ENCODE results near the gene ARSK.

Gene ARSK

DNA sequence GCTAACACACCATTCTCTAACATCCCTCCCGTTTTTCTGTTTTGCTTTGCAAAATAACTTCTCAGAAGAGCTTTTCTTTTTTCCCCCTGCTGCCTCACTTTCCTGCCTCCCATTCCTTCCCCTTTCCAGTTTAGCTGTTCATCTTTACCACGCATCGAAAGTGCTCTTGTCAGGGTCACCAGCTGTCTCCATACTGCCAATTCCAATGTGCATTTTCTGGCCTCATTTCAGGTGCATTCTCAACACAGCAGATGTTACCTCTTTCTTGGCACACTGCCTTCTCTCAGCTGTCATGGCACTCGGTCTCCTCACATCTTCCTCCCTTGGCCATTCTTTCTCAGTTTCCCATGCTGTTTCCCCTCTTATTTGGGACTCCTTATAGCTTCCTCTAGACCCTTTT, 9.5 kb downstream of the ARSK start:
- no peak for DNase-seq

- DNase-seq: no peak
These were observed 10.5 kb downstream of the ARSK start for GRCh38 chr5:95565280-95565920.

DNA sequence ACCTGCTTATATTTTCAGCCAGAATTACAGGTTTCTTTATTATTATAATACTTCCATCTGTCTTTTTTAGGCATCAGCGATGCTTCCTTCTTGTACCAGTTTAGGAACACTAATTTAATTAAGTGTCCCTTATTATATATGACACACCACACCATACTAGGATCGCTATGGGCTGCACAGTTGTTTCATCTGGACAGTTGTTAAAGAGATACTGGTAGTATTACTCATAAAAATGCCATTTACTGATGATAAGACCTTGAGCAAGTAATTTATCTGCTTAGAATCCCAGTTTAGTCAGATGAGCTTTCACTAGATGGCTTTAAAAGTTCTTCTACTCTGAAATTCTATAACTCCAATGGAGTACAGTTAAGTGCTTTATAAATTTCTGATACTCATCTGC, 17.1 kb downstream of the ARSK start:
- DNase-seq: no peak

- no peak for DNase-seq
These were observed 26.7 kb downstream of the ARSK start for GRCh38 chr5:95581576-95581975.

DNA sequence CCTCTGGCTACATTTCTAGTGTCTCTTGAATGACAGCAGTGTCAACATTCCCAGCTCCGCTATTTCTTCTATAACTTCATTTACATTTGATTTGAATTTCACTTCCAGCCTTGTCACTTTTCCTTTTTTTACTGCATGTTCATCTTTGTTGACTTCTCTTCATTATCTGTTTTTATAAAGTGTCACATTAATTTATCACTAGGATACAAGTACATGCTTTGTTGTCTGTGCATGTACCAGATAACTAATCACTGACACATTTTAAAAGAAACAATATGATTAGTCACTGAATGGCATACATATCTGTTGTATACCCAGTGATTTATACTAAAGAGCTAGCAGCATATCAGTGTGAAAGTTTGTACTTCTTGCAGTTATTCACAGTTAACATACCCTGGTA, 29.1 kb downstream of the ARSK start:
- DNase-seq: no peak

GRCh38 chr5:95590880-95591279, 36.0 kb downstream of the ARSK start:
- no peak for DNase-seq

DNA sequence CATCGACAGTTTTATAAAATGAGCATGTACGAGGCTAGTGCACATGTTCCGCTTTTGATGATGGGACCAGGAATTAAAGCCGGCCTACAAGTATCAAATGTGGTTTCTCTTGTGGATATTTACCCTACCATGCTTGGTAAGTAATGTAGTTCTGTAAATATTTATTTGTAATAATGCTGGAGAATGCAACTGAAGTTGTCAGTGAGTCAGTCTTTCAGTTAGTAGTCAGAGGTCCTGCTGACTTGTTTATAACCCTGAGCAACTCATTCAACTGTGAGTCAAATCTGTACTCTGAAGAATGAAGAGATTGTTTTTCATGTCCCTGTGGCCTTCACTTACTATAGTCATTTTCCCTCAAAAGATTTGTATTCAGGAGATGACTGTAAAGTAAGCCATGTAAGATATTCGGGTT, 36.6 kb downstream of the ARSK start:
- no peak for DNase-seq

DNA sequence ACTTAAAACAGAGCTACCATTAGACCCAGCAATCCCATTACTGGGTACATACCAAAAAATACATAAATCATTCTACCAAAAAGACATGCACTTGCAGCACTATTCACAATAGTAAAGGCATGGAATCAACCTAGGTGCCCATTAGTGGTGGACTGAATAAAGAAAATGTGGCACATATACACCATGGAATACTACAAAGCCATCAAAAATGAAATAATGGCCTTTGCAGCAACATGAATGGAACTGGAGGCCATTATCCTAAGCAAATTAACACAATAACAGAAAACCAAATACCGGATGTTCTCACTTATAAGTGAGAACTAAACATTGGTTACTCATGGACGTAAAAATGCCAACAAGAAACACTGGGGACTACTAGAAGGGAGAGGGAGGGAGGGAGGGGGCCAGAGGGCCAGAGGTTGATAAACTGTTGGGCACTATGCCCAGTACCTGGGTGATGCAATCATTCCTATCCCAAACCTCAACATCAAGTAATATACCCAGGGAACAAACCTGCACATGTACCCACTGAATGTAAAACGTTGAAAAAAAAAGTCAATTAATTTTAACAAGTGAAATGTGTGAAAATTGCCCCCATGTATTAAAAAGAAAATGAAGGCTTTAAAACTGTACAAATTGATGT, 40.5 kb downstream of the ARSK start:
- DNase-seq: no peak

- DNase-seq: no peak
These were observed 44.4 kb downstream of the ARSK start for GRCh38 chr5:95599252-95599651.

DNA sequence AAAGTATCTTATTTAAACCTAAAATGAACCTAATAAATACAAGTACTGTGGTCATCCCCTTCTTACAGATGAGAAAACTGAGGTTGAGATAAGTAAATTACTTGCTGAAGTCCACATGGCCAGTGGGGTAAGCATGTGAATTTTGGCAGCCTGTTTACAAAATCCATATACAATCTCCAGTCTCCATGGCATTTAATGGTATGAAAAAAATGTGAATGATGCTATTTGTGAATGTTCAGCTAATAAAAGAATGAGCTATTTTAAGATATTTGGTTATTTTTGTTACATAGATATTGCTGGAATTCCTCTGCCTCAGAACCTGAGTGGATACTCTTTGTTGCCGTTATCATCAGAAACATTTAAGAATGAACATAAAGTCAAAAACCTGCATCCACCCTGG, 45.7 kb downstream of the ARSK start:
- no peak for DNase-seq

- DNase-seq: no peak
These were observed 50.9 kb downstream of the ARSK start for GRCh38 chr5:95605786-95606185.

- DNase-seq: no peak
These were observed 51.5 kb downstream of the ARSK start for GRCh38 chr5:95606419-95606818.

GRCh38 chr5:95609711-95610110, 54.8 kb downstream of the ARSK start:
- no peak for DNase-seq

DNA sequence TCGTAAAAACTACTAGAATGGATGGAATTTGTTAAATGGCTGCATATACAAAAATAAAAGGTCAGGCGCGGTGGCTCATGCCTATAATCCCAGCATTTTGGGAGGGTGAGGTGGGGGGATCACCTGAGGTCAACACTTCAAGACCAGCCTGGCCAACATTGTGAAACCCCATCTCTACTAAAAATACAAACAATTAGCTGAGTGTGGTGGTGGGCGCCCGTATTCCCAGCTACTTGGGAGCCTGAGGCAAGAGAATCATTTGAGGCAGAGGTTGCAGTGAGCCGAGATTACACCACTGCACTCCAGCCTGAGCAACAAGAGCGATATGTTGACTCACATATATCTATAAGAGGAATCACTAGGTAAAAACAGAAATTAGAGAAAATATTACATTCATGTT, 55.6 kb downstream of the ARSK start:
- DNase-seq: no peak

DNA sequence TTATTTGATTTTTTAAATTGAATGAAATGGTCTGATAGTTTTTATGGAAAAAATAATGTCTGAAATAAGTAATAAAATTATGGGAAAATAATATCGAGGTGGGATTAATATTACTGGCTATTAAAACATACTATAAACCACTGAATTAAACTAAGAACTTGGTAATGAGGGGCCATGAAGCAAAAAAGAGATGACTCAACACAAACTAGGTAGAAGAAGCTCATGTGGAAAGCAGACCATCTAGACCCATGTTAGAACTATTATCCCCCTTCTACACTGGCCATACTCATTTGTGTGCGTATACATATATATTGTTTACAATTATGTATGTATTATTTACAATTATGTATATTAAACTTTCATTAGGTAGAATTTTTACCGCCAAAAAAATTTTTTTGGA, 56.5 kb downstream of the ARSK start:
- DNase-seq: no peak

DNA sequence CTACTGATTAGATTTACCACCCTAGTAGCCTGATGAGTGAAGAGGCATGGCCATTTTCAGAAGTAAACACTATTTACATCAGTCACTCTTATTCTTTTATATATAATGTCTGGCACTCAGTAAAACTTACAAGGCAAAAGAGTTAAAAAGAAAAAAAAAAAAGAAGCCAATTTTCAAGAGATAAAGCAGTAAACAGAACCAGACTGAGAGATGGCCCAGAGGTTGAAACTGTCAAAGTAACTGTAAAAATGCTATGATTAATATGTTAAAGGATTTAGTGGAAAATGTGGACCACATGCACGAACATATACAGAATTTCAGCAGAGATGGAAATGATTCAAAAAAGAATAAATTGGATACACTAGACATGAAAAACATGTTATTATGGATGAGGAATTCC, 58.6 kb downstream of the ARSK start:
- DNase-seq: no peak

- no peak for DNase-seq
These were observed 60.2 kb downstream of the ARSK start for GRCh38 chr5:95615164-95615467.

- DNase-seq: no peak
These were observed 62.2 kb downstream of the ARSK start for GRCh38 chr5:95617057-95617456.

DNA sequence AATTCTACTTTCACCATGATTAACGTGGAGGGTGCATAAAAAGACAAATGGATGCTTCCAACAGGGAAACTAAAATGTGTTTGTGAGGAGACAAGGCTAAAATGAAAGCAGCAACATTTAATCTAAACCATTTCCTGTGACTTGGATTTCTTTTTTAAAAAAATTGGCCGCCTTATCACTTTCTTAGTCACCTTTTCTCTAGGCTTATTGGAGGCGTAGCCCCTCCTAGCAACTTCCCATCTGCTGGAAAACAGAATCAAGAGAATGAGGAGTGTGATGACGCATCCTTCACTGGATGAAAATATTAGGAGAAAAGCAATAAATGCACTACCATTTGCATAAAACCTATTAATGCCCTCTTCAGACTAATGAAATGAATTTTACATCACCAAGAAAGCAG, 64.2 kb downstream of the ARSK start:
- DNase-seq: no peak

- DNase-seq: no peak
These were observed 64.7 kb downstream of the ARSK start for GRCh38 chr5:95619514-95620029.

DNA sequence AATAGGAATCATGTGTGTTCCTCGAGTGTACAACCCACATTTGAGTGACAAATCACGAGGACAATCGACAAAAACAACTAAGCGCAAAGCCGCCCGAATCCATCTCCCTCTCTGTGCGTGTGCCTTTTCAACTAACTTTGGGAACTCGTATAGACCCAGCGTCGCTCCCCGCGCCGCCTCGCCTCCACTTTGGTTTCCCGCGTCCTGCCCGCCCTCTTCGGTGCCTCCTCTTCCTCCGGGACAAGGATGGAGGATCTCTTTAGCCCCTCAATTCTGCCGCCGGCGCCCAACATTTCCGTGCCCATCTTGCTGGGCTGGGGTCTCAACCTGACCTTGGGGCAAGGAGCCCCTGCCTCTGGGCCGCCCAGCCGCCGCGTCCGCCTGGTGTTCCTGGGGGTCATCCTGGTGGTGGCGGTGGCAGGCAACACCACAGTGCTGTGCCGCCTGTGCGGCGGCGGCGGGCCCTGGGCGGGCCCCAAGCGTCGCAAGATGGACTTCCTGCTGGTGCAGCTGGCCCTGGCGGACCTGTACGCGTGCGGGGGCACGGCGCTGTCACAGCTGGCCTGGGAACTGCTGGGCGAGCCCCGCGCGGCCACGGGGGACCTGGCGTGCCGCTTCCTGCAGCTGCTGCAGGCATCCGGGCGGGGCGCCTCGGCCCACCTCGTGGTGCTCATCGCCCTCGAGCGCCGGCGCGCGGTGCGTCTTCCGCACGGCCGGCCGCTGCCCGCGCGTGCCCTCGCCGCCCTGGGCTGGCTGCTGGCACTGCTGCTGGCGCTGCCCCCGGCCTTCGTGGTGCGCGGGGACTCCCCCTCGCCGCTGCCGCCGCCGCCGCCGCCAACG, 65.3 kb downstream of the ARSK start, which contains the start of gene GPR150:
Gene GPR150 (plus strand): TSS at position 58 of the 840 bp plus-strand sequence. CDS start 189 bp downstream, at position 247.
- DNase-seq: peak; percentile 5

- no peak for DNase-seq
These were observed 66.3 kb downstream of the ARSK start for GRCh38 chr5:95620870-95621838.
